RWPE2 (cell line): ENCODE results near the gene CPEB1.
A peak's percentile ranks its signal among the peaks of the same experiment; 100 is the strongest.

Experiments
- ATAC-seq: fragments of 200-7000 bp; cut with Tn5 transposase; 3 replicates; pipeline ENCODE4 v1.9.1; 2021; ENCODE audit warnings: low read depth
- DNase-seq: peaks from one replicate; pipeline ENCODE4 v3.0.0-alpha.2; 2020; ENCODE audit warnings: low spot score
- H3K27ac ChIP-seq: fragments of 450-650 bp; 2 replicates; pipeline ENCODE4 v1.5.1; 2017; ENCODE audit warnings: mild to moderate bottlenecking; ENCODE audit not compliant: poor library complexity, severe bottlenecking
- H3K27me3 ChIP-seq: fragments of 250-450 bp; sonication (Bioruptor Pico); 2 replicates; pipeline ENCODE4 v1.5.1; 2021; ENCODE audit warnings: mild to moderate bottlenecking, moderate library complexity; ENCODE audit not compliant: insufficient read depth, poor library complexity, severe bottlenecking
- H3K36me3 ChIP-seq: fragments of 250-450 bp; sonication (Bioruptor Pico); 2 replicates; pipeline ENCODE4 v1.5.1; 2020; ENCODE audit warnings: low read depth, mild to moderate bottlenecking, moderate library complexity
- H3K4me1 ChIP-seq: fragments of 250-450 bp; sonication (Bioruptor Pico); 2 replicates; pipeline ENCODE4 v1.5.1; 2021; ENCODE audit warnings: mild to moderate bottlenecking, moderate library complexity; ENCODE audit not compliant: insufficient read depth, poor library complexity, severe bottlenecking
- H3K4me3 ChIP-seq: fragments of 250-450 bp; sonication (Bioruptor Pico); 2 replicates; pipeline ENCODE4 v1.5.1; 2021; ENCODE audit warnings: mild to moderate bottlenecking, moderate library complexity; ENCODE audit not compliant: severe bottlenecking
- H3K9me3 ChIP-seq: fragments of 250-450 bp; sonication (Bioruptor Pico); 2 replicates; pipeline ENCODE4 v1.5.1; 2021; ENCODE audit warnings: mild to moderate bottlenecking, moderate library complexity; ENCODE audit not compliant: severe bottlenecking
- CTCF ChIP-seq: fragments of 450-650 bp; IDR thresholded peaks from one replicate; pipeline ENCODE4 v1.5.1; 2017; ENCODE audit warnings: mild to moderate bottlenecking, moderate library complexity; ENCODE audit not compliant: poor library complexity, severe bottlenecking

Gene CPEB1

GRCh38 chr15:82680200-82681102 is 33.3 kb upstream of the CPEB1 start:
- no peaks in the 10 kb centered on the region for H3K36me3 ChIP-seq
- H3K27ac ChIP-seq, result no peak overlapping the region
- no peaks in the 10 kb centered on the region for H3K9me3 ChIP-seq
- TF ChIP-seq CTCF, result peak; percentile 61
- H3K4me3 ChIP-seq, result peak overlapping the region; percentile 61
- H3K4me1 ChIP-seq, result no peaks in the 10 kb centered on the region
- peak; percentile 92 for DNase-seq
- peak; percentile 93 for ATAC-seq
- no peaks in the 10 kb centered on the region for H3K27me3 ChIP-seq

- H3K9me3 ChIP-seq, result no peaks in the 10 kb centered on the region
- no peaks in the 10 kb centered on the region for H3K27me3 ChIP-seq
- no peak for TF ChIP-seq CTCF
- ATAC-seq (no peak), DNase-seq (peak; percentile 62)
- peak overlapping the region; percentile 61 for H3K4me3 ChIP-seq
- no peak overlapping the region for H3K27ac ChIP-seq
- H3K4me1 ChIP-seq, result no peaks in the 10 kb centered on the region
- H3K36me3 ChIP-seq, result no peaks in the 10 kb centered on the region
Observed at GRCh38 chr15:82679626-82680199, 32.5 kb upstream of the CPEB1 start.

- H3K36me3 ChIP-seq, result no peaks in the 10 kb centered on the region
Observed at GRCh38 chr15:82677720-82678323, 30.7 kb upstream of the CPEB1 start.

GRCh38 chr15:82674873-82675272 is 27.7 kb upstream of the CPEB1 start:
- no peak for TF ChIP-seq CTCF
- no peak for DNase-seq
- no peaks in the 10 kb centered on the region for H3K36me3 ChIP-seq
- no peaks in the 10 kb centered on the region for H3K4me1 ChIP-seq
- H3K27me3 ChIP-seq, result no peaks in the 10 kb centered on the region
- no peak overlapping the region for H3K27ac ChIP-seq
- ATAC-seq, result no peak
- H3K9me3 ChIP-seq, result no peaks in the 10 kb centered on the region
- H3K4me3 ChIP-seq, result no peak overlapping the region

More at GRCh38 chr15:82677720-82678323, 30.7 kb upstream of the CPEB1 start:
- no peak overlapping the region for H3K27ac ChIP-seq
- ATAC-seq, result no peak
- TF ChIP-seq CTCF, result no peak
- H3K9me3 ChIP-seq, result no peaks in the 10 kb centered on the region
- H3K4me3 ChIP-seq, result no peak overlapping the region
- H3K27me3 ChIP-seq, result no peaks in the 10 kb centered on the region
- DNase-seq, result peak; percentile 44
- no peaks in the 10 kb centered on the region for H3K4me1 ChIP-seq
